ENCODE results near the gene ELMOD3. TPM values are rescaled to one million over a fixed set of nuclear protein-coding genes. Genes with fewer than 3 reads are reported as not detected.

The ELMOD3 gene
- polyA plus RNA-seq, 2 of the 4 experiments (the other 2 are of a cell fraction): 17.8 to 29.9 TPM

DNA sequence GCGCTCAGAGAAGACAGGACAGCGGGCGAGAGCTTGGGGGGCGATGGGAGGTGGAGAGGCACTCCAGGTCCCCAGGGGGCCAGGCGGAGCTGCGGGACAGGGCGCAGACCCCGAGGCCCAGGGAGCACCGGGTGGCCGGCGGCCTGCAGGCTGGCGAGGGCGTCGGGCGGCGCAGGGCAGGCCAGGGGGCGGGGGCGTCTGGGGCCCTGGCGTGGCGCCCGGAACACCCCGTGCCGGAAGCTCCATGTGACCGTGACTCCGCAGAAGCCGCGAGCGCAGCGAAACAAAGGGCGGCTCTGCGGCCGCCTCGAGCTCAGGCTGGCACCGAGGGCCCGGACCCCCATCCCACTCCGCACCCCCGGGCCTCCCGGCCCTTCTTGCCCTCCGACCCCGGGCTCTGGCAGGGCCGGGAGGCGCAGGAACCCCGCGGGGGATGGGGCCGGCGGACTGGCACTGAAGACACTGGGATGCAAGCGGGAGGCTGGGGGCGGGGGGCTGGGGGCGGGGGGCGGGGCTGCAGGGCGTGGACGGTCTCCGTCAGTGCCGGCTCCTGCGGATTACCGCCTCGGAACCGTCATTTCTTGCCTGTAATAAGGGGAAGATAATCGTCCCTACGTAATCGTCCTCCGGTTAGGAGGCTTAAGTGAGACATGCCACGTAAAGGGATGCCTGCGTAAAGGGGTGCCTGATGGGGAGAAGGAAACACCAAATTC lies 83.1 kb downstream of the ELMOD3 start:
- WGBS (ENCODE audit: missing lambda C conversion rate): 7% methylated on average over 23 of the region's 64 CpGs
- TF ChIP-seq, protein P1, sequence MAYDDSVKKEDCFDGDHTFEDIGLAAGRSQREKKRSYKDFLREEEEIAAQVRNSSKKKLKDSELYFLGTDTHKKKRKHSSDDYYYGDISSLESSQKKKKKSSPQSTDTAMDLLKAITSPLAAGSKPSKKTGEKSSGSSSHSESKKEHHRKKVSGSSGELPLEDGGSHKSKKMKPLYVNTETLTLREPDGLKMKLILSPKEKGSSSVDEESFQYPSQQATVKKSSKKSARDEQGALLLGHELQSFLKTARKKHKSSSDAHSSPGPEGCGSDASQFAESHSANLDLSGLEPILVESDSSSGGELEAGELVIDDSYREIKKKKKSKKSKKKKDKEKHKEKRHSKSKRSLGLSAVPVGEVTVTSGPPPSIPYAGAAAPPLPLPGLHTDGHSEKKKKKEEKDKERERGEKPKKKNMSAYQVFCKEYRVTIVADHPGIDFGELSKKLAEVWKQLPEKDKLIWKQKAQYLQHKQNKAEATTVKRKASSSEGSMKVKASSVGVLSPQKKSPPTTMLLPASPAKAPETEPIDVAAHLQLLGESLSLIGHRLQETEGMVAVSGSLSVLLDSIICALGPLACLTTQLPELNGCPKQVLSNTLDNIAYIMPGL (CRISPR knock-in tag; IDR thresholded peaks at IDR 0.05; ENCODE audit: borderline replicate concordance): no peak
- peak; percentile 75; the same call in 1 of the 2 replicates for TF ChIP-seq E2F6 (IDR thresholded peaks at IDR 0.05; ENCODE audit: borderline replicate concordance, low read depth)
- TF ChIP-seq, protein P2, sequence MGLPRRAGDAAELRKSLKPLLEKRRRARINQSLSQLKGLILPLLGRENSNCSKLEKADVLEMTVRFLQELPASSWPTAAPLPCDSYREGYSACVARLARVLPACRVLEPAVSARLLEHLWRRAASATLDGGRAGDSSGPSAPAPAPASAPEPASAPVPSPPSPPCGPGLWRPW (IDR thresholded peaks at IDR 0.05): no peak
- peak in 1 of 2 experiments; percentile 57; a peak in 3 of 5 replicates for TF ChIP-seq RAD21 (conservative IDR thresholded peaks at IDR 0.05 in 1 of 2, IDR thresholded peaks at IDR 0.05 in 1 of 2)
- TF ChIP-seq, protein P3, sequence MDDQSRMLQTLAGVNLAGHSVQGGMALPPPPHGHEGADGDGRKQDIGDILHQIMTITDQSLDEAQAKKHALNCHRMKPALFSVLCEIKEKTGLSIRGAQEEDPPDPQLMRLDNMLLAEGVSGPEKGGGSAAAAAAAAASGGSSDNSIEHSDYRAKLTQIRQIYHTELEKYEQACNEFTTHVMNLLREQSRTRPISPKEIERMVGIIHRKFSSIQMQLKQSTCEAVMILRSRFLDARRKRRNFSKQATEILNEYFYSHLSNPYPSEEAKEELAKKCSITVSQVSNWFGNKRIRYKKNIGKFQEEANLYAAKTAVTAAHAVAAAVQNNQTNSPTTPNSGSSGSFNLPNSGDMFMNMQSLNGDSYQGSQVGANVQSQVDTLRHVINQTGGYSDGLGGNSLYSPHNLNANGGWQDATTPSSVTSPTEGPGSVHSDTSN (IDR thresholded peaks at IDR 0.05): no peak
- TF ChIP-seq EHMT2 (IDR thresholded peaks at IDR 0.05; ENCODE audit: low read depth): no peak
- TF ChIP-seq, protein P4, sequence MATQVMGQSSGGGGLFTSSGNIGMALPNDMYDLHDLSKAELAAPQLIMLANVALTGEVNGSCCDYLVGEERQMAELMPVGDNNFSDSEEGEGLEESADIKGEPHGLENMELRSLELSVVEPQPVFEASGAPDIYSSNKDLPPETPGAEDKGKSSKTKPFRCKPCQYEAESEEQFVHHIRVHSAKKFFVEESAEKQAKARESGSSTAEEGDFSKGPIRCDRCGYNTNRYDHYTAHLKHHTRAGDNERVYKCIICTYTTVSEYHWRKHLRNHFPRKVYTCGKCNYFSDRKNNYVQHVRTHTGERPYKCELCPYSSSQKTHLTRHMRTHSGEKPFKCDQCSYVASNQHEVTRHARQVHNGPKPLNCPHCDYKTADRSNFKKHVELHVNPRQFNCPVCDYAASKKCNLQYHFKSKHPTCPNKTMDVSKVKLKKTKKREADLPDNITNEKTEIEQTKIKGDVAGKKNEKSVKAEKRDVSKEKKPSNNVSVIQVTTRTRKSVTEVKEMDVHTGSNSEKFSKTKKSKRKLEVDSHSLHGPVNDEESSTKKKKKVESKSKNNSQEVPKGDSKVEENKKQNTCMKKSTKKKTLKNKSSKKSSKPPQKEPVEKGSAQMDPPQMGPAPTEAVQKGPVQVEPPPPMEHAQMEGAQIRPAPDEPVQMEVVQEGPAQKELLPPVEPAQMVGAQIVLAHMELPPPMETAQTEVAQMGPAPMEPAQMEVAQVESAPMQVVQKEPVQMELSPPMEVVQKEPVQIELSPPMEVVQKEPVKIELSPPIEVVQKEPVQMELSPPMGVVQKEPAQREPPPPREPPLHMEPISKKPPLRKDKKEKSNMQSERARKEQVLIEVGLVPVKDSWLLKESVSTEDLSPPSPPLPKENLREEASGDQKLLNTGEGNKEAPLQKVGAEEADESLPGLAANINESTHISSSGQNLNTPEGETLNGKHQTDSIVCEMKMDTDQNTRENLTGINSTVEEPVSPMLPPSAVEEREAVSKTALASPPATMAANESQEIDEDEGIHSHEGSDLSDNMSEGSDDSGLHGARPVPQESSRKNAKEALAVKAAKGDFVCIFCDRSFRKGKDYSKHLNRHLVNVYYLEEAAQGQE (IDR thresholded peaks at IDR 0.05): no peak
- TF ChIP-seq ZC3H11A (IDR thresholded peaks at IDR 0.05): no peak
- TF ChIP-seq EP300 (IDR thresholded peaks at IDR 0.05): peak; percentile 61 to 78; a peak in 3 of 5 replicates
- no peak for TF ChIP-seq ESRRA (IDR thresholded peaks at IDR 0.05; ENCODE audit: borderline replicate concordance, low read length)
- TF ChIP-seq NR3C1 (IDR thresholded peaks at IDR 0.05): no peak
- TF ChIP-seq NPAS2 (CRISPR knock-in tag; IDR thresholded peaks at IDR 0.05; ENCODE audit: borderline replicate concordance): peak; percentile 56; the same call in 1 of the 2 replicates
- TF ChIP-seq MAZ (IDR thresholded peaks at IDR 0.05; ENCODE audit: borderline replicate concordance, low read depth, low read length): 0 out of 2 replicates have a peak, but pooled peaks have one; percentile 40
- TF ChIP-seq HDAC2 (IDR thresholded peaks at IDR 0.05): no peak
- TF ChIP-seq HEYL (CRISPR knock-in tag; IDR thresholded peaks at IDR 0.05): no peak
- peak; percentile 33; the same call in 1 of the 2 replicates for TF ChIP-seq GATA3 (IDR thresholded peaks at IDR 0.05; ENCODE audit: borderline replicate concordance)
- TF ChIP-seq FOSL2 (IDR thresholded peaks at IDR 0.05): peak; percentile 28; the same call in 1 of the 2 replicates
- peak; percentile 67 for TF ChIP-seq FOSL2 (CRISPR knock-in tag; IDR thresholded peaks at IDR 0.05)
- TF ChIP-seq ATOH8 (CRISPR knock-in tag; IDR thresholded peaks at IDR 0.05; ENCODE audit: low read depth): peak; percentile 89; the same call in 1 of the 2 replicates
- TF ChIP-seq SREBF2 (IDR thresholded peaks at IDR 0.05): no peak
- TF ChIP-seq RNF2 (IDR thresholded peaks at IDR 0.05; ENCODE audit: borderline replicate concordance, low read depth): no peak
- TF ChIP-seq, protein P5, sequence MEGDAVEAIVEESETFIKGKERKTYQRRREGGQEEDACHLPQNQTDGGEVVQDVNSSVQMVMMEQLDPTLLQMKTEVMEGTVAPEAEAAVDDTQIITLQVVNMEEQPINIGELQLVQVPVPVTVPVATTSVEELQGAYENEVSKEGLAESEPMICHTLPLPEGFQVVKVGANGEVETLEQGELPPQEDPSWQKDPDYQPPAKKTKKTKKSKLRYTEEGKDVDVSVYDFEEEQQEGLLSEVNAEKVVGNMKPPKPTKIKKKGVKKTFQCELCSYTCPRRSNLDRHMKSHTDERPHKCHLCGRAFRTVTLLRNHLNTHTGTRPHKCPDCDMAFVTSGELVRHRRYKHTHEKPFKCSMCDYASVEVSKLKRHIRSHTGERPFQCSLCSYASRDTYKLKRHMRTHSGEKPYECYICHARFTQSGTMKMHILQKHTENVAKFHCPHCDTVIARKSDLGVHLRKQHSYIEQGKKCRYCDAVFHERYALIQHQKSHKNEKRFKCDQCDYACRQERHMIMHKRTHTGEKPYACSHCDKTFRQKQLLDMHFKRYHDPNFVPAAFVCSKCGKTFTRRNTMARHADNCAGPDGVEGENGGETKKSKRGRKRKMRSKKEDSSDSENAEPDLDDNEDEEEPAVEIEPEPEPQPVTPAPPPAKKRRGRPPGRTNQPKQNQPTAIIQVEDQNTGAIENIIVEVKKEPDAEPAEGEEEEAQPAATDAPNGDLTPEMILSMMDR (IDR thresholded peaks at IDR 0.05): no peak
- TF ChIP-seq ZSCAN20 (CRISPR knock-in tag; IDR thresholded peaks at IDR 0.05): peak; percentile 75; the same call in 1 of the 2 replicates
- no peak for TF ChIP-seq KDM1A (IDR thresholded peaks at IDR 0.05; ENCODE audit: low read depth)
- no peak for TF ChIP-seq FOSB (CRISPR knock-in tag; IDR thresholded peaks at IDR 0.05)
- no peak for TF ChIP-seq POLR2AphosphoS2 (conservative IDR thresholded peaks at IDR 0.05; ENCODE audit: low read length)
- TF ChIP-seq BHLHE40 (IDR thresholded peaks at IDR 0.05; ENCODE audit: low read depth, low read length): 0 out of 2 replicates have a peak, but pooled peaks have one; percentile 51
- TF ChIP-seq SMC3 (IDR thresholded peaks at IDR 0.05): peak; percentile 62
- TF ChIP-seq RCOR1 (IDR thresholded peaks at IDR 0.05; ENCODE audit: low read depth, low read length): no peak

More for the DNA sequence above, 83.1 kb downstream of the ELMOD3 start:
- H3K4me2 ChIP-seq: peak overlapping the region; percentile 86
- peak; percentile 89 for DNase-seq (ENCODE audit: low read depth in 1 of 2, low spot score in 1 of 2)
- CTCF ChIA-PET: interaction anchor here (0.8 to 41.9 kb wide), 11 partner anchors 16 to 137 kb away, joined by 3 to 1185 read pairs (median 3); partner anchors contain the start of genes GGCX, MAT2A and SH2D6
- peak overlapping the region; percentile 33 for H3K4me3 ChIP-seq
- FAIRE-seq: no peak
- POLR2A ChIA-PET: interaction anchor here (0.5 to 8.1 kb wide), 23 partner anchors 8 to 534 kb away, joined by 3 to 153 read pairs (median 4); partner anchors contain the start of genes MAT2A and SH2D6
- peak; percentile 70 to 79 for ATAC-seq
- H3K27ac ChIP-seq: peak overlapping the region; percentile 91 to 95
- peaks cover 62% of the 10 kb centered on the region for H3K4me1 ChIP-seq
- H3K9me3 ChIP-seq: no peaks in the 10 kb centered on the region

Measured in A549 (cell line).